H9 (cell line): Measurements from ENCODE around the gene TIGD1. TPM values are rescaled to one million over a fixed set of nuclear protein-coding genes. Genes with fewer than 3 reads are reported as not detected.

Source experiments
- DNase-seq: peaks from one replicate; pipeline ENCODE4 v3.0.0-alpha.2; 2017
- H2AFZ ChIP-seq: one replicate; pipeline ENCODE4 v1.6.1; 2013; ENCODE audit warnings: mild to moderate bottlenecking, low read length, control low read depth, moderate library complexity
- H2AK5ac ChIP-seq: 2 replicates; pipeline ENCODE4 v1.6.1; 2013; ENCODE audit warnings: low read length, control low read depth, mixed read lengths; ENCODE audit not compliant: insufficient read length
- H2BK120ac ChIP-seq: one replicate; pipeline ENCODE4 v1.6.1; 2013; ENCODE audit warnings: low read depth, mild to moderate bottlenecking, low read length, control low read depth, inconsistent platforms; ENCODE audit not compliant: poor library complexity, severe bottlenecking
- H2BK12ac ChIP-seq: 2 replicates; pipeline ENCODE4 v1.6.1; 2013; ENCODE audit warnings: low read length, control low read depth, mixed read lengths, low read depth; ENCODE audit not compliant: insufficient read length
- H2BK15ac ChIP-seq: 2 replicates; pipeline ENCODE4 v1.6.1; 2013; ENCODE audit warnings: low read depth, low read length, control low read depth
- H2BK20ac ChIP-seq: one replicate; pipeline ENCODE4 v1.6.1; 2013; ENCODE audit warnings: low read depth, mild to moderate bottlenecking, low read length, control low read depth, inconsistent platforms; ENCODE audit not compliant: poor library complexity, severe bottlenecking
- H2BK5ac ChIP-seq: 2 replicates; pipeline ENCODE4 v1.6.1; 2013; ENCODE audit warnings: low read length, control low read depth, mixed read lengths; ENCODE audit not compliant: insufficient read length
- H3K14ac ChIP-seq: 2 replicates; pipeline ENCODE4 v1.6.1; 2013; ENCODE audit warnings: low read length, control low read depth; ENCODE audit not compliant: insufficient read depth
- H3K18ac ChIP-seq: 2 replicates; pipeline ENCODE4 v1.6.1; 2013; ENCODE audit warnings: low read depth, mild to moderate bottlenecking, mixed read lengths, low read length, control low read depth; ENCODE audit not compliant: insufficient read length
- H3K23ac ChIP-seq: 2 replicates; pipeline ENCODE4 v1.6.1; 2013; ENCODE audit warnings: low read length, control low read depth, mixed read lengths, low read depth; ENCODE audit not compliant: insufficient read length
- H3K23me2 ChIP-seq: 2 replicates; pipeline ENCODE4 v1.6.1; 2013; ENCODE audit warnings: low read depth, mild to moderate bottlenecking, mixed read lengths, low read length, control low read depth; ENCODE audit not compliant: insufficient read length, poor library complexity, severe bottlenecking
- H3K27ac ChIP-seq: 2 replicates; pipeline ENCODE4 v1.5.1; 2013; ENCODE audit warnings: low read length, control low read depth, mixed read lengths, low read depth; ENCODE audit not compliant: insufficient read length
- H3K27me3 ChIP-seq: 2 replicates; pipeline ENCODE4 v1.6.1; 2013; ENCODE audit warnings: low read length, control low read depth, inconsistent platforms; ENCODE audit not compliant: insufficient read depth
- H3K4ac ChIP-seq: 2 replicates; pipeline ENCODE4 v1.6.1; 2013; ENCODE audit warnings: low read depth, mild to moderate bottlenecking, control low read depth, inconsistent platforms, low read length, moderate library complexity
- H3K4me1 ChIP-seq: 2 replicates; pipeline ENCODE4 v1.6.1; 2013; ENCODE audit warnings: low read length, control low read depth, inconsistent platforms; ENCODE audit not compliant: insufficient read depth
- H3K4me2 ChIP-seq: 2 replicates; pipeline ENCODE4 v1.6.1; 2013; ENCODE audit warnings: low read length, control low read depth, mixed read lengths; ENCODE audit not compliant: insufficient read length, insufficient read depth
- H3K56ac ChIP-seq: 2 replicates; pipeline ENCODE4 v1.6.1; 2013; ENCODE audit warnings: low read depth, mild to moderate bottlenecking, mixed read lengths, low read length, control low read depth; ENCODE audit not compliant: insufficient read length
- H3K79me1 ChIP-seq: 2 replicates; pipeline ENCODE4 v1.6.1; 2013; ENCODE audit warnings: low read depth, mild to moderate bottlenecking, moderate library complexity, low read length, control low read depth, inconsistent platforms; ENCODE audit not compliant: insufficient read depth, poor library complexity, severe bottlenecking
- H3K79me2 ChIP-seq: 2 replicates; pipeline ENCODE4 v1.6.1; 2013; ENCODE audit warnings: low read length, control low read depth, inconsistent platforms; ENCODE audit not compliant: insufficient read depth
- H3K9ac ChIP-seq: 2 replicates; pipeline ENCODE4 v1.6.1; 2013; ENCODE audit warnings: low read length, control low read depth, mixed read lengths; ENCODE audit not compliant: insufficient read length; ENCODE audit errors: extremely low read depth
- H3K9me3 ChIP-seq: one replicate; pipeline ENCODE4 v1.6.1; 2013; ENCODE audit warnings: low read depth, low read length, inconsistent platforms; ENCODE audit not compliant: control insufficient read depth
- H3T11ph ChIP-seq: one replicate; pipeline ENCODE4 v1.6.1; 2013; ENCODE audit warnings: mild to moderate bottlenecking, low read length, control low read depth, inconsistent platforms
- H4K20me1 ChIP-seq: one replicate; pipeline ENCODE4 v1.6.1; 2013; ENCODE audit not compliant: control insufficient read depth, insufficient read length, insufficient read depth
- H4K5ac ChIP-seq: 2 replicates; pipeline ENCODE4 v1.6.1; 2013; ENCODE audit warnings: low read depth, mild to moderate bottlenecking, mixed read lengths, low read length, control low read depth; ENCODE audit not compliant: insufficient read length
- H4K8ac ChIP-seq: replicated peaks from 2 replicates; pipeline ENCODE4 v1.6.1; 2013; ENCODE audit warnings: low read length, control low read depth, mixed read lengths, low read depth; ENCODE audit not compliant: insufficient read length
- H4K91ac ChIP-seq: 2 replicates; pipeline ENCODE4 v1.6.1; 2013; ENCODE audit warnings: low read depth, mild to moderate bottlenecking, moderate library complexity, mixed read lengths, low read length, control low read depth; ENCODE audit not compliant: insufficient read length
- H3K27ac Mint-ChIP-seq, 3 experiments: 2 replicates in 2 of 3; 3 replicates in 1 of 3; pipeline ENCODE4 v1.8.0; 2020 to 2021; ENCODE audit warnings: mixed read lengths in 3 of 3, mild to moderate bottlenecking in 1 of 3, moderate library complexity in 1 of 3
- H3K27me3 Mint-ChIP-seq: 2 replicates; pipeline ENCODE4 v1.8.0; 2021; ENCODE audit warnings: low read depth, mild to moderate bottlenecking, moderate library complexity, mixed read lengths
- H3K36me3 Mint-ChIP-seq, 3 experiments: 2 replicates in 2 of 3; 3 replicates in 1 of 3; pipeline ENCODE4 v1.8.0; 2020 to 2021; ENCODE audit warnings: low read depth in 3 of 3, mixed read lengths in 3 of 3; ENCODE audit not compliant: insufficient read depth in 1 of 3
- H3K4me1 Mint-ChIP-seq, 2 experiments: 2 replicates each; pipeline ENCODE4 v1.8.0; 2020; ENCODE audit warnings: mixed read lengths in 2 of 2
- H3K4me3 Mint-ChIP-seq, 2 experiments: 2 replicates in 1 of 2; 3 replicates in 1 of 2; pipeline ENCODE4 v1.8.0; 2020 to 2021; ENCODE audit warnings: mild to moderate bottlenecking in 2 of 2, mixed read lengths in 2 of 2, moderate library complexity in 1 of 2
- H3K9me3 Mint-ChIP-seq, 2 experiments: 2 replicates in 1 of 2; 3 replicates in 1 of 2; pipeline ENCODE4 v1.8.0; 2020; ENCODE audit warnings: mild to moderate bottlenecking in 2 of 2, mixed read lengths in 2 of 2, moderate library complexity in 1 of 2
- WGBS: extraction: QIAGEN DNeasy Blood & Tissue Kit; methylation state at CpG from one replicate; pipeline ENCODE4 v1.1.7; 2013; ENCODE audit warnings: missing lambda C conversion rate, low lambda C conversion rate, mixed read lengths; ENCODE audit not compliant: insufficient read length; ENCODE audit errors: extremely low coverage; 5-methylcytosine and 5-hydroxymethylcytosine counted together
- total RNA-seq: library from RNA; stranded (reverse); gene quantifications from 2 replicates; pipeline ENCODE4 v1.2.1, GENCODE V29; 2021
- TF ChIP-seq, protein P1 (sequence below): fragments of 200-600 bp; sonication (generic); conservative IDR thresholded peaks from 3 replicates; pipeline ENCODE4 v1.8.0; 2021; ENCODE audit warnings: antibody characterized with exemption, mild to moderate bottlenecking

The TIGD1 gene
- total RNA-seq, 1 experiment from 2014 or later, result 6.3 TPM

DNA sequence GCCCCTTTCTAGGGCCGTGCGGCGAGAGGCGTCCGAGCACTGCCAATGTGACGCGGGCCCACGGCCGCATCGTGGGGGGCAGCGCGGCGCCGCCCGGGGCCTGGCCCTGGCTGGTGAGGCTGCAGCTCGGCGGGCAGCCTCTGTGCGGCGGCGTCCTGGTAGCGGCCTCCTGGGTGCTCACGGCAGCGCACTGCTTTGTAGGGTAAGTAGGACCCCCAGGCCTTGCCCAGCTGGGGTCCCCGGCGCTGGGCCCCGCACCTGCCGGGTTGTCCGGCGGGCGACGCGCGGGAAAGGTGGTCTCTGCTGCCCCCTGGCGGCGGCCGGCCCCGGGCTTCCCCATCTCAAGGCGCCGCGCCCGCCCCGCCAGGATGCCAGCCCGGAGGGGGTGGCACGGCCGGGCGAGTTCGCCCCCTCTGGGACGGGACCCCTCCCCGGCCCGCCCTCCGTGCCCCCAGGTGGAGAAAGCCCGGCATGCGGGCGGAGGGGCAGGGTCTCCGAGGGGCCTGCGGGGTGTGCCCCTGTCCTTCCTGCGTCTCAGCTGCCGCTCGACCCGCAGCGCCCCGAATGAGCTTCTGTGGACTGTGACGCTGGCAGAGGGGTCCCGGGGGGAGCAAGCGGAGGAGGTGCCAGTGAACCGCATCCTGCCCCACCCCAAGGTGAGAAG is 28.3 kb downstream of the TIGD1 start:
- H3K9ac ChIP-seq, result no peak overlapping the region
- no peak overlapping the region for H2BK5ac ChIP-seq
- no peak overlapping the region for H3T11ph ChIP-seq
- no peak overlapping the region for H3K4ac ChIP-seq
- H2BK20ac ChIP-seq, result no peak overlapping the region
- H3K14ac ChIP-seq, result no peak overlapping the region
- Mint-ChIP-seq H3K27me3 (peaks cover 70% of the 10 kb centered on the region), H3K36me3 (peaks cover 0 to 1% (median 0%) of the 10 kb centered on the region in 3 experiments; a peak in 1 of 7 replicates), H3K9me3 (no peaks in the 10 kb centered on the region; a peak in 1 of 5 replicates), H3K27ac (no peak overlapping the region), H3K4me1 (peaks cover 9 to 27% of the 10 kb centered on the region in 2 experiments), H3K4me3 (peak overlapping the region in 1 of 2 experiments; percentile 68; a peak in 1 of 5 replicates)
- H4K20me1 ChIP-seq, result no peaks in the 10 kb centered on the region
- H3K56ac ChIP-seq, result no peak overlapping the region
- no peak overlapping the region for H4K5ac ChIP-seq
- no peaks in the 10 kb centered on the region for H3K79me2 ChIP-seq
- no peak overlapping the region for H3K18ac ChIP-seq
- H3K23me2 ChIP-seq, result peaks cover 14% of the 10 kb centered on the region
- no peak overlapping the region for H2BK12ac ChIP-seq
- H3K23ac ChIP-seq, result no peak overlapping the region
- H3K27ac ChIP-seq, result no peak overlapping the region
- H3K27me3 ChIP-seq, result peaks cover 15% of the 10 kb centered on the region
- WGBS, result no CpG with 5 or more reads among the region's 66 CpGs
- no peaks in the 10 kb centered on the region for H3K79me1 ChIP-seq
- H3K4me1 ChIP-seq, result no peaks in the 10 kb centered on the region
- H3K9me3 ChIP-seq, result no peaks in the 10 kb centered on the region
- no peak overlapping the region for H2BK15ac ChIP-seq
- H3K4me2 ChIP-seq, result peak overlapping the region; percentile 12
- peak; percentile 65 for DNase-seq
- no peak overlapping the region for H2AK5ac ChIP-seq
- no peak overlapping the region for H2BK120ac ChIP-seq
- TF ChIP-seq, protein P1, sequence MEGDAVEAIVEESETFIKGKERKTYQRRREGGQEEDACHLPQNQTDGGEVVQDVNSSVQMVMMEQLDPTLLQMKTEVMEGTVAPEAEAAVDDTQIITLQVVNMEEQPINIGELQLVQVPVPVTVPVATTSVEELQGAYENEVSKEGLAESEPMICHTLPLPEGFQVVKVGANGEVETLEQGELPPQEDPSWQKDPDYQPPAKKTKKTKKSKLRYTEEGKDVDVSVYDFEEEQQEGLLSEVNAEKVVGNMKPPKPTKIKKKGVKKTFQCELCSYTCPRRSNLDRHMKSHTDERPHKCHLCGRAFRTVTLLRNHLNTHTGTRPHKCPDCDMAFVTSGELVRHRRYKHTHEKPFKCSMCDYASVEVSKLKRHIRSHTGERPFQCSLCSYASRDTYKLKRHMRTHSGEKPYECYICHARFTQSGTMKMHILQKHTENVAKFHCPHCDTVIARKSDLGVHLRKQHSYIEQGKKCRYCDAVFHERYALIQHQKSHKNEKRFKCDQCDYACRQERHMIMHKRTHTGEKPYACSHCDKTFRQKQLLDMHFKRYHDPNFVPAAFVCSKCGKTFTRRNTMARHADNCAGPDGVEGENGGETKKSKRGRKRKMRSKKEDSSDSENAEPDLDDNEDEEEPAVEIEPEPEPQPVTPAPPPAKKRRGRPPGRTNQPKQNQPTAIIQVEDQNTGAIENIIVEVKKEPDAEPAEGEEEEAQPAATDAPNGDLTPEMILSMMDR, result peak; percentile 99
- H4K8ac ChIP-seq, result no peak overlapping the region
- no peak overlapping the region for H4K91ac ChIP-seq
- H2AFZ ChIP-seq, result no peak overlapping the region
